K562 (cell line): ENCODE results near the gene RUVBL1. TPM values are rescaled to one million over a fixed set of nuclear protein-coding genes. Genes with fewer than 3 reads are reported as not detected.

ENCODE experiments used
- ATAC-seq: fragments of 200-7000 bp; cut with Tn5 transposase; 3 replicates; pipeline ENCODE4 v1.9.1; 2020; ENCODE audit warnings: moderate library complexity
- BruUV-seq: library from RNA; stranded (reverse); fragments of 400-500 nt; replicated peaks from 2 replicates; lab custom pipeline; 2021; lab: Mats Ljungman, UMichigan
- CTCF ChIA-PET: fragments of 300-600 bp; formaldehyde crosslinking; extraction: SDS; loops from one replicate; lab custom pipeline; 2021; ENCODE audit warnings: low intra/inter-chr PET ratio; lab: Yijun Ruan, JAX
- POLR2A ChIA-PET: fragments of 300-600, 350-650 bp; sonication (Branson Sonifier 250); formaldehyde crosslinking; extraction: SDS; loops from one replicate; lab custom pipeline; 2021; ENCODE audit warnings: antibody characterized with exemption, inconsistent platforms; lab: Yijun Ruan, JAX
- DNase-seq, 4 experiments: peaks; one replicate each; pipeline versions ENCODE4 v3.0.0 to v3.0.0-alpha.2; 2011 to 2018; ENCODE audit warnings: low spot score in 3 of 4, mixed read lengths in 3 of 4; ENCODE audit errors: extremely low read depth in 1 of 4
- FAIRE-seq: peaks from 2 replicates; lab custom pipeline; 2011; peaks lifted over from hg19 to GRCh38; lab: Jason Lieb, UNC
- H2AFZ ChIP-seq: 2 replicates; pipeline ENCODE4 v1.6.0; 2011; ENCODE audit warnings: low read depth, low read length, control low read depth, inconsistent platforms
- H3K27ac ChIP-seq: fragments of 200-600 bp; 3 replicates; pipeline ENCODE4 v1.8.0; 2011; ENCODE audit warnings: low read depth, mild to moderate bottlenecking, control low read depth, inconsistent platforms, low read length, moderate library complexity, mixed read lengths; ENCODE audit errors: extremely low read depth
- H3K27me3 ChIP-seq, 2 experiments: fragments of 300-600 bp in 1 of 2; 2 replicates in 1 of 2; 3 replicates in 1 of 2; pipeline versions ENCODE4 v1.6.0 to v1.8.0; 2011; ENCODE audit warnings: inconsistent platforms in 2 of 2, low read length in 2 of 2, mild to moderate bottlenecking in 1 of 2, mixed read lengths in 1 of 2, moderate library complexity in 1 of 2; ENCODE audit not compliant: control insufficient read depth in 2 of 2, insufficient read depth in 2 of 2
- H3K36me3 ChIP-seq: fragments of 300-600 bp; 3 replicates; pipeline ENCODE4 v1.8.0; 2011; ENCODE audit warnings: mild to moderate bottlenecking, low read length, inconsistent platforms; ENCODE audit not compliant: control insufficient read depth, insufficient read depth
- H3K4me1 ChIP-seq, 2 experiments: fragments of 200-600 bp in 1 of 2; replicated peaks in 1 of 2; 2 replicates in 1 of 2; 3 replicates in 1 of 2; pipeline versions ENCODE4 v1.5.1 to v1.8.0; 2011; ENCODE audit warnings: inconsistent platforms in 2 of 2, low read length in 2 of 2, mild to moderate bottlenecking in 1 of 2, mixed read lengths in 1 of 2, moderate library complexity in 1 of 2; ENCODE audit not compliant: control insufficient read depth in 2 of 2, insufficient read depth in 2 of 2
- H3K4me2 ChIP-seq: 2 replicates; pipeline ENCODE4 v1.6.1; 2011; ENCODE audit warnings: low read length, control low read depth, inconsistent platforms, mixed read lengths; ENCODE audit not compliant: insufficient read depth
- H3K4me3 ChIP-seq: fragments of 200-600 bp; sonication (generic), shearing (Covaris generic); 2 replicates; pipeline ENCODE4 v1.5.1; 2016; ENCODE audit warnings: control low read depth, inconsistent platforms
- H3K79me2 ChIP-seq: fragments of 200-600 bp; 3 replicates; pipeline ENCODE4 v1.8.0; 2011; ENCODE audit warnings: low read length, inconsistent platforms; ENCODE audit not compliant: control insufficient read depth, insufficient read depth
- H3K9ac ChIP-seq, 2 experiments: 2 replicates each; pipeline versions ENCODE4 v1.6.0 to v1.6.1; 2011; ENCODE audit warnings: low read depth in 2 of 2, low read length in 2 of 2, control low read depth in 1 of 2, inconsistent platforms in 1 of 2, mild to moderate bottlenecking in 1 of 2, mixed read lengths in 1 of 2; ENCODE audit not compliant: insufficient read depth in 1 of 2
- H3K9me1 ChIP-seq: one replicate; pipeline ENCODE4 v1.6.0; 2011; ENCODE audit warnings: inconsistent platforms, mild to moderate bottlenecking, low read length, moderate library complexity; ENCODE audit not compliant: control insufficient read depth, insufficient read depth
- H3K9me3 ChIP-seq: replicated peaks from 2 replicates; pipeline ENCODE4 v1.5.1; 2011; ENCODE audit warnings: low read depth, low read length, inconsistent platforms; ENCODE audit not compliant: control insufficient read depth, insufficient read depth
- H4K20me1 ChIP-seq: replicated peaks from 2 replicates; pipeline ENCODE4 v1.6.1; 2011; ENCODE audit warnings: low read length, inconsistent platforms, mixed read lengths; ENCODE audit not compliant: control insufficient read depth, insufficient read depth
- ARID1B ChIP-seq: fragments of 450-650 bp; IDR thresholded peaks from 2 replicates; pipeline ENCODE4 v1.6.1; 2016; ENCODE audit warnings: antibody characterized with exemption, mild to moderate bottlenecking, inconsistent platforms
- CREM ChIP-seq: IDR thresholded peaks from 2 replicates; pipeline ENCODE4 v1.6.1; 2014; ENCODE audit warnings: antibody characterized with exemption, low read depth
- FOXJ2 ChIP-seq: fragments of 200-800 bp; sonication (Bioruptor generic); IDR thresholded peaks from 2 replicates; pipeline ENCODE4 v1.6.1; 2016; ENCODE audit warnings: missing genetic modification characterization, missing compliant biosample characterization
- HMGN3 ChIP-seq: IDR thresholded peaks from 2 replicates; pipeline ENCODE4 v1.6.1; 2011; ENCODE audit warnings: borderline replicate concordance, low read depth, mild to moderate bottlenecking, mixed read lengths, low read length; ENCODE audit not compliant: insufficient read length; ENCODE audit errors: extremely low read depth
- HNRNPH1 ChIP-seq: fragments of 200-400 bp; formaldehyde crosslinking; optimal IDR thresholded peaks from 2 replicates; pipeline ENCODE3; 2017; ENCODE audit warnings: low read depth, mild to moderate bottlenecking, low read length, moderate library complexity
- L3MBTL2 ChIP-seq: fragments of 450-650 bp; IDR thresholded peaks from 2 replicates; pipeline ENCODE4 v1.6.1; 2016; ENCODE audit warnings: mild to moderate bottlenecking, moderate library complexity
- MCM2 ChIP-seq: fragments of 450-650 bp; IDR thresholded peaks from 2 replicates; pipeline ENCODE4 v1.6.1; 2017; ENCODE audit warnings: low read depth, mild to moderate bottlenecking
- SRSF9 ChIP-seq: fragments of 200-400 bp; formaldehyde crosslinking; IDR thresholded peaks from 2 replicates; pipeline ENCODE4 v1.6.1; 2017; ENCODE audit warnings: low read depth, low read length, borderline replicate concordance
- TBL1XR1 ChIP-seq, 2 experiments: IDR thresholded peaks; 2 replicates each; pipeline ENCODE4 v1.6.1; 2012; ENCODE audit warnings: improper control_type of control experiment in 2 of 2, low read length in 2 of 2, mild to moderate bottlenecking in 1 of 2
- TEAD2 ChIP-seq: fragments of 450-650 bp; IDR thresholded peaks from 2 replicates; pipeline ENCODE4 v1.6.1; 2016; ENCODE audit warnings: missing genetic modification characterization, control low read depth, missing compliant biosample characterization
- TRIM28 ChIP-seq: fragments of 450-650 bp; IDR thresholded peaks from 2 replicates; pipeline ENCODE4 v1.6.1; 2017
- ZNF12 ChIP-seq: sonication (generic); formaldehyde crosslinking; IDR thresholded peaks from 2 replicates; pipeline ENCODE4 v1.4.0; 2020; ENCODE audit warnings: mild to moderate bottlenecking, missing genetic modification reagents
- ZNF217 ChIP-seq: sonication (generic); formaldehyde crosslinking; IDR thresholded peaks from 2 replicates; pipeline ENCODE4 v1.8.0; 2022; ENCODE audit warnings: mild to moderate bottlenecking, missing genetic modification reagents
- ZNF766 ChIP-seq: fragments of 200-800 bp; sonication (Bioruptor generic); conservative IDR thresholded peaks from 2 replicates; pipeline ENCODE4 v1.6.1; 2016; ENCODE audit warnings: missing genetic modification characterization, missing compliant biosample characterization
- WGBS: fragments of 100-300 bp; shearing (Covaris generic); methylation state at CpG from one replicate; pipeline ENCODE4 v1.1.6; 2016; ENCODE audit warnings: low coverage, mixed read lengths; ENCODE audit not compliant: insufficient coverage; ENCODE audit errors: missing lambda C conversion rate; 5-methylcytosine and 5-hydroxymethylcytosine counted together
- in situ Hi-C: fragments of 300-500 bp; cut with MboI; formaldehyde crosslinking; loops from 4 replicates; pipeline ENCODE4 v1.15.0; 2018; ENCODE audit warnings: inconsistent platforms, mixed read lengths
- intact Hi-C: fragments of 100-400 bp; cut with micrococcal nuclease; formaldehyde crosslinking; loops from 2 replicates; pipeline ENCODE4 v1.14.2; 2022
- polyA plus RNA-seq, 8 experiments: library from polyadenylated mRNA; depleted of rRNA in 4 of 8; stranded (reverse) in 5 of 8; unstranded in 3 of 8; fragments of >200 nt; fragmentation: Nextera tagmentation in 2 of 8; fragmentation: Illumina TruSeq in 1 of 8; extraction: Ambion mirVana in 2 of 8; extraction: Trizol in 1 of 8; gene quantifications; 2 replicates each; pipeline versions ENCODE4 v1.2.1 to v1.2.3, GENCODE V29; 2011 to 2014; ENCODE audit warnings: inconsistent platforms in 1 of 8, missing spikeins in 1 of 8
- total RNA-seq, 7 experiments: library from RNA; depleted of rRNA in 6 of 7; stranded (reverse); fragments of >200 nt in 6 of 7; fragmentation: Illumina TruSeq in 2 of 7; extraction: Trizol in 2 of 7; gene quantifications; 2 replicates each; pipeline versions ENCODE4 v1.2.1 to v1.2.3, GENCODE V29; 2011 to 2021; ENCODE audit warnings: low replicate concordance in 1 of 7
- TF ChIP-seq, protein P1 (sequence below), 3 experiments: fragments of 200-800 bp in 1 of 3; fragments of 250-450 bp in 1 of 3; fragments of 450-650 bp in 1 of 3; sonication (Bioruptor Pico) in 1 of 3; sonication (Bioruptor generic) in 1 of 3; formaldehyde crosslinking in 1 of 3; IDR thresholded peaks; 2 replicates each; pipeline versions ENCODE4 v1.6.1 to v1.8.0; 2016 to 2022; ENCODE audit warnings: mild to moderate bottlenecking in 2 of 3, missing genetic modification characterization in 2 of 3, missing compliant biosample characterization in 1 of 3, moderate library complexity in 1 of 3
- TF ChIP-seq, protein P2 (sequence below): sonication (generic); formaldehyde crosslinking; IDR thresholded peaks from 2 replicates; pipeline ENCODE4 v1.8.1; 2022; ENCODE audit warnings: missing genetic modification reagents
- TF ChIP-seq, protein P3 (sequence below): fragments of 250-450 bp; sonication (Bioruptor Pico); IDR thresholded peaks from 2 replicates; pipeline ENCODE4 v1.4.0; 2020; ENCODE audit warnings: borderline replicate concordance

The RUVBL1 gene
- total and polyA plus RNA-seq, 9 of the 15 experiments (the other 6 are each of a cell fraction or from before 2014, with no cell fraction given): 20.7 to 147 (median 113) TPM

DNA sequence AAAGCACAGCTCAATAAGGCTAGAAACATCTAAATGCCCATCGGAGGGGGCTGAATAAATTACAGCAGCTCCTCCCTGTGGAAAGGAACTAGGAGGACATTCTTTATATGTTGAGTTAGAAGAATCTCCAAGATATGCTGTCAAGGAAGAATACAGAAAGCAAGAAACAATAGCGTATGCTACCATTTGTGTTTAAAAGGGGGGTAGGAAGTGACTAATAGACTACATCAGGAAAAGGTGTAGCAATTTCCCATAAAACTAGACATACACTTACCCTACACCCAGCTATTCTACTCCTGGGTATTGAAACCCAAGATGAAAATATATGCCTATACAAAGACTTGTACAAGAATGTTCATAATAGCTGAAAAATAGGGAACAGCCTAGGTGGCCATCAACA, 49.8 kb downstream of the RUVBL1 start:
- Histone ChIP-seq H4K20me1 (peaks cover 10% of the 10 kb centered on the region; the same call in 1 of the 2 replicates), H3K4me3 (no peak overlapping the region), H3K9me1 (peaks cover 3% of the 10 kb centered on the region), H3K27me3 (no peaks in the 10 kb centered on the region), H3K4me2 (no peak overlapping the region), H3K27ac (no peak overlapping the region), H2AFZ (no peak overlapping the region), H3K4me1 (peaks cover 19 to 46% of the 10 kb centered on the region in 2 experiments), H3K36me3 (peaks cover 72% of the 10 kb centered on the region), H3K79me2 (peaks cover 21% of the 10 kb centered on the region; the same call in 2 of the 3 replicates), H3K9me3 (no peaks in the 10 kb centered on the region), H3K9ac (no peak overlapping the region)
- intact Hi-C loops (loop anchor here (2.0 to 10.0 kb wide), 2 partner anchors 59 to 421 kb away; partner anchors contain the start of gene GATA2), in situ Hi-C loops (no loop called here)
- no peak for FAIRE-seq
- no peak for ATAC-seq
- BruUV-seq: no TSS peak
- ChIA-PET CTCF (no interaction called here), POLR2A (interaction anchor here (0.6 to 2.9 kb wide), 5 partner anchors 8 to 787 kb away, joined by 3 to 23 read pairs (median 5); no protein-coding TSS in a partner anchor)
- no peak for DNase-seq
- 87% methylated on average over 2 of the region's 2 CpGs for WGBS
- no peak for TF ChIP-seq L3MBTL2
- no peak for TF ChIP-seq CREM
- TF ChIP-seq HNRNPH1: no peak
- no peak for TF ChIP-seq HMGN3
- TF ChIP-seq ARID1B: no peak
- no peak for TF ChIP-seq TRIM28
- no peak for TF ChIP-seq SRSF9
- TF ChIP-seq FOXJ2 (tag): no peak
- no peak for TF ChIP-seq TBL1XR1 (IDR thresholded peaks at IDR 0.05; ENCODE audit: low read length in 2 of 2)
- TF ChIP-seq, protein P1, sequence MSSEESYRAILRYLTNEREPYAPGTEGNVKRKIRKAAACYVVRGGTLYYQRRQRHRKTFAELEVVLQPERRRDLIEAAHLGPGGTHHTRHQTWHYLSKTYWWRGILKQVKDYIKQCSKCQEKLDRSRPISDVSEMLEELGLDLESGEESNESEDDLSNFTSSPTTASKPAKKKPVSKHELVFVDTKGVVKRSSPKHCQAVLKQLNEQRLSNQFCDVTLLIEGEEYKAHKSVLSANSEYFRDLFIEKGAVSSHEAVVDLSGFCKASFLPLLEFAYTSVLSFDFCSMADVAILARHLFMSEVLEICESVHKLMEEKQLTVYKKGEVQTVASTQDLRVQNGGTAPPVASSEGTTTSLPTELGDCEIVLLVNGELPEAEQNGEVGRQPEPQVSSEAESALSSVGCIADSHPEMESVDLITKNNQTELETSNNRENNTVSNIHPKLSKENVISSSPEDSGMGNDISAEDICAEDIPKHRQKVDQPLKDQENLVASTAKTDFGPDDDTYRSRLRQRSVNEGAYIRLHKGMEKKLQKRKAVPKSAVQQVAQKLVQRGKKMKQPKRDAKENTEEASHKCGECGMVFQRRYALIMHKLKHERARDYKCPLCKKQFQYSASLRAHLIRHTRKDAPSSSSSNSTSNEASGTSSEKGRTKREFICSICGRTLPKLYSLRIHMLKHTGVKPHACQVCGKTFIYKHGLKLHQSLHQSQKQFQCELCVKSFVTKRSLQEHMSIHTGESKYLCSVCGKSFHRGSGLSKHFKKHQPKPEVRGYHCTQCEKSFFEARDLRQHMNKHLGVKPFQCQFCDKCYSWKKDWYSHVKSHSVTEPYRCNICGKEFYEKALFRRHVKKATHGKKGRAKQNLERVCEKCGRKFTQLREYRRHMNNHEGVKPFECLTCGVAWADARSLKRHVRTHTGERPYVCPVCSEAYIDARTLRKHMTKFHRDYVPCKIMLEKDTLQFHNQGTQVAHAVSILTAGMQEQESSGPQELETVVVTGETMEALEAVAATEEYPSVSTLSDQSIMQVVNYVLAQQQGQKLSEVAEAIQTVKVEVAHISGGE (CRISPR knock-in tag; IDR thresholded peaks at IDR 0.05): no peak
- TF ChIP-seq TEAD2 (tag): no peak
- TF ChIP-seq ZNF217 (CRISPR knock-in tag): no peak
- no peak for TF ChIP-seq ZNF12 (CRISPR knock-in tag)
- TF ChIP-seq, protein P2, sequence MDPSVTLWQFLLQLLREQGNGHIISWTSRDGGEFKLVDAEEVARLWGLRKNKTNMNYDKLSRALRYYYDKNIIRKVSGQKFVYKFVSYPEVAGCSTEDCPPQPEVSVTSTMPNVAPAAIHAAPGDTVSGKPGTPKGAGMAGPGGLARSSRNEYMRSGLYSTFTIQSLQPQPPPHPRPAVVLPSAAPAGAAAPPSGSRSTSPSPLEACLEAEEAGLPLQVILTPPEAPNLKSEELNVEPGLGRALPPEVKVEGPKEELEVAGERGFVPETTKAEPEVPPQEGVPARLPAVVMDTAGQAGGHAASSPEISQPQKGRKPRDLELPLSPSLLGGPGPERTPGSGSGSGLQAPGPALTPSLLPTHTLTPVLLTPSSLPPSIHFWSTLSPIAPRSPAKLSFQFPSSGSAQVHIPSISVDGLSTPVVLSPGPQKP (CRISPR knock-in tag): no peak
- no peak for TF ChIP-seq ZNF766 (CRISPR knock-in tag)
- TF ChIP-seq MCM2: no peak
- TF ChIP-seq, protein P3, sequence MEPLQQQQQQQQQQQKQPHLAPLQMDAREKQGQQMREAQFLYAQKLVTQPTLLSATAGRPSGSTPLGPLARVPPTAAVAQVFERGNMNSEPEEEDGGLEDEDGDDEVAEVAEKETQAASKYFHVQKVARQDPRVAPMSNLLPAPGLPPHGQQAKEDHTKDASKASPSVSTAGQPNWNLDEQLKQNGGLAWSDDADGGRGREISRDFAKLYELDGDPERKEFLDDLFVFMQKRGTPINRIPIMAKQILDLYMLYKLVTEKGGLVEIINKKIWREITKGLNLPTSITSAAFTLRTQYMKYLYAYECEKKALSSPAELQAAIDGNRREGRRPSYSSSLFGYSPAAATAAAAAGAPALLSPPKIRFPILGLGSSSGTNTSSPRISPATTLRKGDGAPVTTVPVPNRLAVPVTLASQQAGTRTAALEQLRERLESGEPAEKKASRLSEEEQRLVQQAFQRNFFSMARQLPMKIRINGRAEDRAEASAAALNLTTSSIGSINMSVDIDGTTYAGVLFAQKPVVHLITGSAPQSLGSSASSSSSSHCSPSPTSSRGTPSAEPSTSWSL (CRISPR knock-in tag): no peak
